Fibroblast of the conjunctiva (primary cell): ENCODE measurements around the gene MAPKAP1.

Experiments
- DNase-seq: peaks from one replicate; pipeline ENCODE4 v3.0.0-alpha.2; 2010; ENCODE audit warnings: low read depth

Gene MAPKAP1

DNA sequence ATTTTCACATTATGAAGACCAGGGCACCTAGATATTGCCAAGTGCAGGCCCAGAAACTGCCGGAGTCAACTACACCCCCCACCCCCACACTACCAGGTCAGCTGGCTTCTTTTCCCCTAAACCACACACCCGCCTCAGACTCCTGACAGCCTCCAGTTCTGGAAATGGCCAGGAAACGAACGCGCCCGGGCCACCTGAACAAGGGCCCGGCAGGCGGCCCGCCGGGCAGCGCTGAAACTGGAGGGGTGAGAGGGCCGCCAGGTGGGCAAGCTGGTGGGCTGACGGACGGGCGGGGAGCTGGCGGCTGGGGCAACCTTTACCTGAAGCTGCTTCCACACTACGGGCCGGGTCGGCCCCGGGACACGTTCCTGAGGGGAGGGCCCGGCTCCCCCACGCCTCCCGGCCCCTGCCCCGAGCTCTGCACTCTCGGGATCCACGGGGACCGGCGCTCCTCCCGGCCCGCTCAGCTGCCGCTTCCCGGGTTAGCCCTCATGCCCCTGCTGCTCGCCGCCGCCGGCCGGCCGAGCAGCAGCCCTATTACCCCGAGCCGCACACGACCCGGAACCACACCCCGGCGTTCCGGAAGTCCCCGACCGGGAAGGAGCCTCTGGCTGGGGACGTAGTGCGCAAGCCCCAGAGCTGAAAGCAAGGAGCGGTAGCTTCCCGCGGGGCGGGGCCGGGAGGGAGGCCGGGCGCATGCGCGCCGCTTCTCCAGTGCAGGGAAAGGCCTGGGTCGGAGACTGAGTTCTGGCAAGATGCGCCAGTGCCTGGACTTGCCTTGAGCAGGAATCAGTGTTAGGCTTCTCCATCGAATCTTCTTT, at the start of gene MAPKAP1:
Gene MAPKAP1 (minus strand): TSS at position 558 of the 821 bp plus-strand sequence. CDS start 34,634 bp downstream, outside the sequence.
- peak; percentile 94 for DNase-seq

GRCh38 chr9:125756518-125756917, 49.5 kb upstream of the MAPKAP1 start:
- no peak for DNase-seq

- no peak for DNase-seq
These were observed 48.3 kb upstream of the MAPKAP1 start for GRCh38 chr9:125755340-125755739.

DNA sequence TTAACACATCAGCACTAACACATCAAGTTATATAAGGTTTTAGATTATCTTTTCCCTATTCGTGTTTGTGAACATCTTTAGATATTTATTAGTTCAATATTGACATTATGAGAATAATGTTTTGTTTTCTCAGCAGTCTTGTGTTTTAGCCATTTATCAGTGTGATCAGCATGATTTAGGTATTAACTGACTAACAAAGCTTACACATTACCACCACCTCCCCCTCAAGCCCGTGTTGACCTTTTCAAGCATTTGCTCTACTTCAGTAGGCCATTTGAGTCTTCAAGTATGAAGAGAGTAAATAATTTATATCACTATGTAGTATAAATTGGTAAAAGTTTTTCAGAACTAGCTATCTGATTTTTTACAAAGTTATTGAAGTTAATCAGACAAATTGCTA, 47.1 kb upstream of the MAPKAP1 start:
- DNase-seq = no peak

GRCh38 chr9:125752070-125752628, 45.1 kb upstream of the MAPKAP1 start:
- DNase-seq = no peak

DNA sequence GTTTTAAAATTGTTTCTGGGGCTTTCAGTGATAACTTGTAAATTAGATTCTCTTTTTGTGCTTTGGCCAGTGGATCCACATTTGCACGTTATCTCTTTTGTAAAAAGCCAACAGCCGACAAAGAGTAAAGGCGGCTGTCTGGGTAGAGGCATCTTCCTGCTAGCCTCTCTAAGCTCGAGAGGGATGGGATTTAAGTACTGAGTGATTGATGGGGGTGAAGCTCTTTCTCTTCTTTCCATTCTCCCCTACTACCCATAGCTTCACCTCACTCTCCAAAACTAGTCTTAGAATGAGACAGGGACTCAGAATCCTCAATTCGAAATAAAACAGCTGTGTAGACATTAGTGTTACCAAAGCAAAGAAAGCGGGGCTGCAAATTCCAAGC, 43.6 kb upstream of the MAPKAP1 start:
- no peak for DNase-seq

DNA sequence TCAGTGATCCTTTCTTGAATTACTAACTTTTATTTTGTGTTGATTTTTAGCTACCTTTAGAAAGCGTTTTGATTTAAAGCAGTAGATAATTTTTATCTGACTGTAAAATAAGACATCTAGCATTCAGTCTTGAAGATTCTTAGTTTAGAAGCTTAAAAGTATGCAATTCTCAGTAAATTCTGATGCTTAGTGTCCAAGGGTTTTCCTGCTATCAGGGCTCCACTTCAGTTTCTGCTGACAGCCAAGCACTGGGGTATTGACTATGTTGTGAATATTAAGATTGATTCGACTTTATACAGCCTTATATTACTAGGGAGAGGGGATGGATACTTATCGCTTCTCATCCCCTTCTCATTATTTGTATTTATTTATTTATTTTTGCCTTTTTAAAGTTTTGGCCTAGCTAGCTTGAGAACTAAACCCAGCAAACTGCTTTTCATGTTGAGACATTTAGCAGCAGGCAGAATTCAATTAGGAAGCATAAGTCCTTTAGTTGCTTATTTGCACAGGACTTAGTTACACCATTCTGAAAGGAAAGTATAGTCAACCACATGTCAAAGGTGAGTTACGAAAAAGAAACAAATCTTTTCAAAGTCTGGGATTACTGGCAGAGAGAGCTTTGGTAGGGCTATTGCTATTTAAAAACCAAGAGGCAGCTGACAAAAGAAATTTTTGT, 43.1 kb upstream of the MAPKAP1 start:
- no peak for DNase-seq

DNA sequence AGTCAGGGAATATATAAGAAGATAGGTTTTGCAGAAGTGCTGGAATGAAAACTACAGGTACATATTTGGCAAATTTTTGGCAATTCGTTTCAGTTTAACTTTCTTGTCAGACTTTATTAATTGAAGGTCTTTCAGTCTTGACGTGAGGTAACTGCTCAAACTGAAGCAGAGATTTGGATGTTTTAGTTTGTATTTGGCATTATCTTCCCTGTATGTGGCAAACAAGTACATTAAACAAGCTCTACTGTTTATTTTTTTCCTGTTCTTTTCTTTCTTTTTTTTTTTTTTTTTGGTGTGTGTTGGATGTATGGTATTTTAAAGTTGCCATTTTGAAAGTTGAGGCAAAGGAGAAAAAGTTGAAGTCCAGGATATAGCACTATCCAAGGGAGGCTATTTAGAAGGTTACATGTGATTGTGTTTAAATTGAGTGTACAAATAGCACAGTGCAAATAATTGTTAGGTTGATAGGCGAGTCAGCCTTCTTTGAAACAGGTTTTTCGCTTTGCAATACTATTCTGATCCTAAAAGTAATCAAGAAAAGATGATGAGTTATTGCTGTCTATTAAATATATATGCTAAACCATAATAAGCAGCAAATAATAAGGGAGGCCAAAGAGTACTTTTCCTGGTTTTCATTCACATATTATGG, 42.4 kb upstream of the MAPKAP1 start:
- DNase-seq = no peak

GRCh38 chr9:125748446-125749099, 41.6 kb upstream of the MAPKAP1 start:
- DNase-seq = no peak

DNA sequence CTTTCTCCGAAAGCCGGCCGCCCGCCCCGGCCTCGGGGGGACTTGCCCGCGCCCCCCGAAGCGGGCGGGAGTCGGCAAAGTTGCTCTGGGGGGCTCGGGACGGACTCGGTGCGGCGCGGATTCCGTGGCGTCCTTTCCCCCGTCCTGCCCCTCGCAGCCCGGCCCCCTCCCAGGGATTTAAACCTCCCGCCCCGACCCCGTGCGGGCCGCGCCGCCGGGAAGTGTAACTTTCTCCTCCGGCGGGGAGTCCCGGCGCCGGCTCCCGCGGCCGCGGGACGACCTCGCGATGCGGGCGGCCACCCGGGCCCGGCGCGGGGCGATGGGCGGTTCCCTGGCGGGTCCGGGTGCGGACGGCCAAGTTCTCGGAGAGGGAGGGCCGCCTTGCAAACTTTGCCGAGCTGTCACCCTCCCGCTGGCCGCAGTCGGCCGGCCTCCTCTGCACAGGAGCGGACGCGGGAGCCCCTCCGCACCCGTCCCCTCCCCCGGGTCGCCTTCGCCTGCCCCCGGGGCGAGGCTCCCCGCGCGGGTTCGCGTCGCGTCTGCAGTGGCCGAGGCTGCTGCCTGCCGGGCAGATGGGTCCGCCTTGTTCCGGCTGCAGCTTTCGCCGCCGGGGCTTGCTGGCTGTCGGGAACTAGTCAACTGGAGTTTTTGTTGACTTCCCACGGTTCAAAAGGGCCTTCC, 40.9 kb upstream of the MAPKAP1 start:
- no peak for DNase-seq

DNA sequence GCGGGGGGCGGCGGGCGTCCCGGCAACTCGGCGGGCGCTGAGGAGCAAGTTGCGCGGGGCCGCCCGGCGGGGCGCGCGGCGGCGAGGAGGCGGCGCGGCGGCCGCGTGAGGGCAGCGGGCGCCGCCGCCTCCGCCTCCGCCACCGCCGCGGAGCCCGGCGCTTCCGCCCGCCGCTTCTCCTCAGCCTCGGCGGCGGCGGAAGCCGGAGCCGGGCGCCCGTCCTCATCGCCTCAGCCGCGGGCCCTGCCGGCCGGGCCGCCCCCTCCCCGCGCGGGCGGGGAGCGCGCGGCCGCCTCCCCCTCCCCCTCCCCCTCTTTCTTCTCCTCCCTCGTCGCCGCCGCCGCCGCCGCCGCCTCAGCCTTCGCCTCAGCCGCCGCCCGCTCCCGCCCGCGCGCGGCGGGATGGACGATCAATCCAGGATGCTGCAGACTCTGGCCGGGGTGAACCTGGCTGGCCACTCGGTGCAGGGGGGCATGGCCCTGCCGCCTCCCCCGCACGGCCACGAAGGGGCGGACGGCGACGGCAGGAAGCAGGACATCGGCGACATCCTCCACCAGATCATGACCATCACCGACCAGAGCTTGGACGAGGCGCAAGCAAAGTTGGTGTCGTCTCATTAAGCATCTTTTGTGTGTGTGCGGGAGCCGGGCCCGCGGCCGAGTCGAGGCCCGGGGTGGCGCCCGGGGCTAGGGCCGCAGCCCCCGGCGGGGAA, 40.2 kb upstream of the MAPKAP1 start, which contains the start of gene PBX3:
Gene PBX3 (plus strand): TSS at position 321 of the 712 bp plus-strand sequence.
- DNase-seq = no peak

- DNase-seq = no peak
These were observed 39.7 kb upstream of the MAPKAP1 start for GRCh38 chr9:125746774-125747052.

DNA sequence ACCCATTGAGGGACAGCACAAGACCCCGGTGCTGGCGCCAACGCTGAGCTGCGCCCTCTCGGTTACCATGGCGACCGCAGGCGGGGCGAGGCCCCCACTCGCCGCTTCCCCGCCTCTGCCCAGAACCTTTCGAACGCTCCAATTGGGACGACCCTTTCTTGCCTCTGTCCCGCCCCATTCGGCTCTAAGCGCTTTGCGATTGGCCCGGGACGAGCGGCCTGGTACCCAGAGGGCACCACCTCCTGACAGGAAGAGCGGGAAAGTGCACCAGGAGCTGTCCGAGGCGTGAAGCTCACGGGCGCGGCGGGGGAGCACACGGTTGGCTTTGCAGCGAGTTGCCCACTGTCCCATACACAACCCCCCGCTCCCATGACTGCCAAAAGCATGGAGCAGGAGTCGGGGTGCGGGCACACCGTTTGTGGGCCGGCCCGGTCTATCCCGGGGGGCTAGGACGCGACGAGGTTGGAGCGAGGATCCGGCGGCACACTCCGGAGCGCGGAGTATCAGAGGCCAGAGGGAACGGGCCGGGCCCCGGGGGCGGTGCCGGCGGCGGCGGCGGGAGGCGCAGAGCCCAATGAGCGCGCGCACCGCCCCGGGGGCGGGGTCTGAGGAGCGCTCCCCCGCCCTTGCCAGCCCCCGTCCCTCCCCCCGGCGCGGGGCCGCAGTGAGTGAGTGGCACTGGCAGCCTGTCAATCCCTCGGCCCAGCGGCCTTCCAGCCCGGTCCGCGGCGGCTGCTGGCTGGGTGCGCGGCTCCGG, 39.2 kb upstream of the MAPKAP1 start:
- peak; percentile 89 for DNase-seq

GRCh38 chr9:125745682-125746016, 38.6 kb upstream of the MAPKAP1 start:
- DNase-seq = no peak

GRCh38 chr9:125745018-125745417, 38.0 kb upstream of the MAPKAP1 start:
- DNase-seq = no peak

GRCh38 chr9:125744616-125745015, 37.6 kb upstream of the MAPKAP1 start:
- DNase-seq = no peak

DNA sequence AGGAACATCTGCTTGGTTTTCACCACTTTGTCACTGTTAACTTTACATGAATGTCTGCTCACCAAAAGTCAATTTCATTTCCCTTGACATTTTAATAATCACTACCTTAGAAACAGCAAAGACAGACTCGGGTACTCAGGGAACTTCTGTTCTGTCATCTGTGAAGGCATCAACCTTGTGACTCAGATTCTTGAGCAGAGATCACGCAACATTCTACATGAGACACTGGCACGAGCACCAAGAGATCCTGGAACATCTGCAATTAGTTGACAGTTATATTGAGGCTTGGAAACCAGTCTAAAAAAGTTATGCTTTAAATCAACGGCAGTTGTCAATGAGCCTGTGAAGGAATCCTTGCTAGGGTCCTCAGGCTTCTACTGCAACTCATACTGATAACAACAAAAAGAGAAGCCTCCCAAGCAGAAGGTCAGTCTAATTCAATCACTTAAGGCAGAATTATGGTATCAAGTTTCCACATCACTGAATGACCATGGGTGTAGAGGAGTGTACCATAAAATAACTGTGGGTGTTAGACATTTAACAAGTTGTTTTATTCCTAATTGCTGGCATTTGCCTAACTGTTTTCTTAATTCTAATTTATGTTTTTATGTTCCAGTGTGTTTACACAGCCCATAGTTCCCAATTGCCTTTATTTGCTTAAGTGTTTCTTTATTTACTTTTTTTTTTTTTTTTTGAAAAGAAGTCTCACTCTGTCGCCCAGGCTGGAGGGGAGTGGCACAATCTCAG, 36.8 kb upstream of the MAPKAP1 start:
- DNase-seq = no peak

- no peak for DNase-seq
These were observed 35.6 kb upstream of the MAPKAP1 start for GRCh38 chr9:125742657-125743056.

GRCh38 chr9:125739436-125739835, 32.4 kb upstream of the MAPKAP1 start:
- no peak for DNase-seq

GRCh38 chr9:125732562-125732961, 25.6 kb upstream of the MAPKAP1 start:
- no peak for DNase-seq
